ENCODE results near the gene CYP39A1. TPM values are rescaled to one million over a fixed set of nuclear protein-coding genes. Genes with fewer than 3 reads are reported as not detected.

Gene CYP39A1
- polyA plus RNA-seq (2011; rRNA removed) = 0.48 and 0.78 TPM in 2 replicates
- 0.04 and 0.11 TPM in 2 replicates for polyA plus RNA-seq (2012; cell fraction: cytosol; rRNA removed)
- polyA plus RNA-seq (2012; cell fraction: nucleus; rRNA removed) = 0.04 TPM in 1 of 2 replicates, not detected in the other
- polyA plus RNA-seq (2017; fragmentation: RNase III; extraction: RNeasy Plus Mini Kit Qiagen cat#74134 plus additional on column Dnase treatment) = 0.07 to 0.26 TPM (median 0.22 TPM) in 3 replicates
- 0.12 TPM in 1 of 2 replicates, not detected in the other for polyA minus RNA-seq (2011; rRNA and poly(A)+ RNA removed)

- Histone ChIP-seq H3K4me1 (peaks cover 10% of the 10 kb centered on the region; the same call in 2 of the 3 replicates), H3K27ac (peak within 1 kb of the TSS; percentile 19 to 79), H3K4me2 (peak within 1 kb of the TSS; percentile 82), H3K9me3 (no peaks in the 10 kb centered on the region), H3K4me3 (peak within 1 kb of the TSS; percentile 57)
- FAIRE-seq = no peak
- ChIA-PET CTCF (no interaction called here), POLR2A (no interaction called here)
- TF ChIP-seq, protein P1, sequence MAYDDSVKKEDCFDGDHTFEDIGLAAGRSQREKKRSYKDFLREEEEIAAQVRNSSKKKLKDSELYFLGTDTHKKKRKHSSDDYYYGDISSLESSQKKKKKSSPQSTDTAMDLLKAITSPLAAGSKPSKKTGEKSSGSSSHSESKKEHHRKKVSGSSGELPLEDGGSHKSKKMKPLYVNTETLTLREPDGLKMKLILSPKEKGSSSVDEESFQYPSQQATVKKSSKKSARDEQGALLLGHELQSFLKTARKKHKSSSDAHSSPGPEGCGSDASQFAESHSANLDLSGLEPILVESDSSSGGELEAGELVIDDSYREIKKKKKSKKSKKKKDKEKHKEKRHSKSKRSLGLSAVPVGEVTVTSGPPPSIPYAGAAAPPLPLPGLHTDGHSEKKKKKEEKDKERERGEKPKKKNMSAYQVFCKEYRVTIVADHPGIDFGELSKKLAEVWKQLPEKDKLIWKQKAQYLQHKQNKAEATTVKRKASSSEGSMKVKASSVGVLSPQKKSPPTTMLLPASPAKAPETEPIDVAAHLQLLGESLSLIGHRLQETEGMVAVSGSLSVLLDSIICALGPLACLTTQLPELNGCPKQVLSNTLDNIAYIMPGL (CRISPR knock-in tag; IDR thresholded peaks at IDR 0.05; ENCODE audit: borderline replicate concordance) = no peak
- TF ChIP-seq, protein P2, sequence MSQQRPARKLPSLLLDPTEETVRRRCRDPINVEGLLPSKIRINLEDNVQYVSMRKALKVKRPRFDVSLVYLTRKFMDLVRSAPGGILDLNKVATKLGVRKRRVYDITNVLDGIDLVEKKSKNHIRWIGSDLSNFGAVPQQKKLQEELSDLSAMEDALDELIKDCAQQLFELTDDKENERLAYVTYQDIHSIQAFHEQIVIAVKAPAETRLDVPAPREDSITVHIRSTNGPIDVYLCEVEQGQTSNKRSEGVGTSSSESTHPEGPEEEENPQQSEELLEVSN (IDR thresholded peaks at IDR 0.05; ENCODE audit: borderline replicate concordance, low read depth) = peak; percentile 65; the same call in 1 of the 2 replicates
- no peak for TF ChIP-seq ZFP36 (IDR thresholded peaks at IDR 0.05; ENCODE audit: borderline replicate concordance, partially characterized antibody)
- TF ChIP-seq FOSL2 (IDR thresholded peaks at IDR 0.05) = no peak
- no peak for TF ChIP-seq FOSL2 (CRISPR knock-in tag; IDR thresholded peaks at IDR 0.05)
- no peak for TF ChIP-seq CHD4 (IDR thresholded peaks at IDR 0.05; ENCODE audit: borderline replicate concordance)
- TF ChIP-seq, protein P3, sequence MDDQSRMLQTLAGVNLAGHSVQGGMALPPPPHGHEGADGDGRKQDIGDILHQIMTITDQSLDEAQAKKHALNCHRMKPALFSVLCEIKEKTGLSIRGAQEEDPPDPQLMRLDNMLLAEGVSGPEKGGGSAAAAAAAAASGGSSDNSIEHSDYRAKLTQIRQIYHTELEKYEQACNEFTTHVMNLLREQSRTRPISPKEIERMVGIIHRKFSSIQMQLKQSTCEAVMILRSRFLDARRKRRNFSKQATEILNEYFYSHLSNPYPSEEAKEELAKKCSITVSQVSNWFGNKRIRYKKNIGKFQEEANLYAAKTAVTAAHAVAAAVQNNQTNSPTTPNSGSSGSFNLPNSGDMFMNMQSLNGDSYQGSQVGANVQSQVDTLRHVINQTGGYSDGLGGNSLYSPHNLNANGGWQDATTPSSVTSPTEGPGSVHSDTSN (IDR thresholded peaks at IDR 0.05) = no peak
- TF ChIP-seq RARB (CRISPR knock-in tag; IDR thresholded peaks at IDR 0.05) = no peak
- TF ChIP-seq, protein P4, sequence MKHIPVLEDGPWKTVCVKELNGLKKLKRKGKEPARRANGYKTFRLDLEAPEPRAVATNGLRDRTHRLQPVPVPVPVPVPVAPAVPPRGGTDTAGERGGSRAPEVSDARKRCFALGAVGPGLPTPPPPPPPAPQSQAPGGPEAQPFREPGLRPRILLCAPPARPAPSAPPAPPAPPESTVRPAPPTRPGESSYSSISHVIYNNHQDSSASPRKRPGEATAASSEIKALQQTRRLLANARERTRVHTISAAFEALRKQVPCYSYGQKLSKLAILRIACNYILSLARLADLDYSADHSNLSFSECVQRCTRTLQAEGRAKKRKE (CRISPR knock-in tag; IDR thresholded peaks at IDR 0.05; ENCODE audit: low read depth) = no peak
- no peak for TF ChIP-seq JUN (IDR thresholded peaks at IDR 0.05)
- no peak for TF ChIP-seq SMC3 (IDR thresholded peaks at IDR 0.05)
- TF ChIP-seq ZNF302 (CRISPR knock-in tag; IDR thresholded peaks at IDR 0.05) = no peak
- TF ChIP-seq CBX8 (IDR thresholded peaks at IDR 0.05) = no peak
- no peak for TF ChIP-seq TFCP2L1 (CRISPR knock-in tag; IDR thresholded peaks at IDR 0.05)
- no peak for TF ChIP-seq HOXB5 (CRISPR knock-in tag; IDR thresholded peaks at IDR 0.05)
- no peak for TF ChIP-seq BHLHE40 (IDR thresholded peaks at IDR 0.05; ENCODE audit: low read depth, low read length)
- TF ChIP-seq HDAC2 (IDR thresholded peaks at IDR 0.05) = peak; percentile 48; the same call in 1 of the 2 replicates
- peak; percentile 45; the same call in 1 of the 2 replicates for TF ChIP-seq MAX (IDR thresholded peaks at IDR 0.05)
- no peak for TF ChIP-seq EHF (CRISPR knock-in tag; IDR thresholded peaks at IDR 0.05)
- TF ChIP-seq, protein P5, sequence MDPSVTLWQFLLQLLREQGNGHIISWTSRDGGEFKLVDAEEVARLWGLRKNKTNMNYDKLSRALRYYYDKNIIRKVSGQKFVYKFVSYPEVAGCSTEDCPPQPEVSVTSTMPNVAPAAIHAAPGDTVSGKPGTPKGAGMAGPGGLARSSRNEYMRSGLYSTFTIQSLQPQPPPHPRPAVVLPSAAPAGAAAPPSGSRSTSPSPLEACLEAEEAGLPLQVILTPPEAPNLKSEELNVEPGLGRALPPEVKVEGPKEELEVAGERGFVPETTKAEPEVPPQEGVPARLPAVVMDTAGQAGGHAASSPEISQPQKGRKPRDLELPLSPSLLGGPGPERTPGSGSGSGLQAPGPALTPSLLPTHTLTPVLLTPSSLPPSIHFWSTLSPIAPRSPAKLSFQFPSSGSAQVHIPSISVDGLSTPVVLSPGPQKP (IDR thresholded peaks at IDR 0.05; ENCODE audit: low read depth, low read length) = no peak
- TF ChIP-seq FOSB (CRISPR knock-in tag; IDR thresholded peaks at IDR 0.05) = no peak
- DNase-seq (ENCODE audit: low read depth in 1 of 2, low spot score in 1 of 2) = peak; percentile 71 to 73
- ATAC-seq = peak; percentile 99 to 100
- WGBS (ENCODE audit: missing lambda C conversion rate) = 2% methylated on average over 14 of the region's 72 CpGs
Observed at GRCh38 chr6:46652603-46653438, at the start of gene CYP39A1, which contains the start of gene SLC25A27. TSS of gene CYP39A1 (minus strand) at chr6:46652818. CDS start at chr6:46652582, 236 bp downstream. TSS of gene SLC25A27 (plus strand) at chr6:46652975. CDS start at chr6:46653193, 218 bp downstream.

Measured in A549 (cell line).